Suppressor macrophage treated with lipopolysaccharide for 1 hour (primary cell): ENCODE data around the gene SESN3.
"Not testable (repeated sequence)": the region's sequence is repeated elsewhere in the genome, so short reads cannot be mapped to it uniquely, and the experiment has no call there.

Experiments used
- DNase-seq, 3 donors: peaks; one replicate each; pipeline ENCODE4 v3.0.0-alpha.2; 2020 to 2022

SESN3 gene

GRCh38 chr11:95150956-95151684 lies 79.9 kb downstream of the SESN3 start:
- DNase-seq, result peak; percentile 89 to 92 (median 92)

- DNase-seq, result no peak
These were observed 81.2 kb downstream of the SESN3 start for GRCh38 chr11:95149651-95150364.

- no peak for DNase-seq
These were observed 82.1 kb downstream of the SESN3 start for GRCh38 chr11:95148938-95149337.

GRCh38 chr11:95148406-95148805 lies 82.6 kb downstream of the SESN3 start:
- DNase-seq, result no peak

GRCh38 chr11:95147364-95147905 lies 83.6 kb downstream of the SESN3 start:
- peak; percentile 60 to 72 (median 69) for DNase-seq

- no peak for DNase-seq
These were observed 85.5 kb downstream of the SESN3 start for GRCh38 chr11:95145430-95146060.

- DNase-seq, result no peak
These were observed 86.4 kb downstream of the SESN3 start for GRCh38 chr11:95144313-95145235.

- DNase-seq, result peak in 1 of 3 donors; percentile 24
These were observed 87.8 kb downstream of the SESN3 start for GRCh38 chr11:95143106-95143681.

- no peak for DNase-seq
These were observed 88.6 kb downstream of the SESN3 start for GRCh38 chr11:95142431-95142830.

GRCh38 chr11:95140397-95141033 lies 90.5 kb downstream of the SESN3 start:
- DNase-seq, result peak; percentile 49 to 66 (median 53)

GRCh38 chr11:95138448-95138847 lies 92.6 kb downstream of the SESN3 start:
- peak in 1 of 3 donors; percentile 43 for DNase-seq

GRCh38 chr11:95137299-95137698 lies 93.7 kb downstream of the SESN3 start:
- DNase-seq, result no peak

GRCh38 chr11:95136747-95137146 lies 94.3 kb downstream of the SESN3 start:
- not testable (repeated sequence) for DNase-seq

GRCh38 chr11:95135880-95136279 lies 95.1 kb downstream of the SESN3 start:
- no peak for DNase-seq

GRCh38 chr11:95135155-95135554 lies 95.8 kb downstream of the SESN3 start:
- DNase-seq, result no peak

- no peak for DNase-seq
These were observed 96.5 kb downstream of the SESN3 start for GRCh38 chr11:95134491-95134890.

- DNase-seq, result peak; percentile 54 to 63 (median 60)
These were observed 98.0 kb downstream of the SESN3 start for GRCh38 chr11:95132956-95133355.

- DNase-seq, result no peak
These were observed 102.4 kb downstream of the SESN3 start for GRCh38 chr11:95128602-95129001.

- no peak for DNase-seq
These were observed 107.4 kb downstream of the SESN3 start for GRCh38 chr11:95123556-95123955.

GRCh38 chr11:95121698-95122097 lies 109.3 kb downstream of the SESN3 start:
- no peak for DNase-seq

- no peak for DNase-seq
These were observed 111.5 kb downstream of the SESN3 start for GRCh38 chr11:95119361-95120060.
